GM19035 (cell line): ENCODE results near the gene CCSER2.
"Not testable (repeated sequence)": the region's sequence is repeated elsewhere in the genome, so short reads cannot be mapped to it uniquely, and the experiment has no call there.

Experiments used
- ATAC-seq: cut with Tn5 transposase; IDR thresholded peaks from one replicate; pipeline ENCODE4 v1.9.1; 2021; ENCODE audit not compliant: unreplicated experiment

Gene CCSER2

DNA sequence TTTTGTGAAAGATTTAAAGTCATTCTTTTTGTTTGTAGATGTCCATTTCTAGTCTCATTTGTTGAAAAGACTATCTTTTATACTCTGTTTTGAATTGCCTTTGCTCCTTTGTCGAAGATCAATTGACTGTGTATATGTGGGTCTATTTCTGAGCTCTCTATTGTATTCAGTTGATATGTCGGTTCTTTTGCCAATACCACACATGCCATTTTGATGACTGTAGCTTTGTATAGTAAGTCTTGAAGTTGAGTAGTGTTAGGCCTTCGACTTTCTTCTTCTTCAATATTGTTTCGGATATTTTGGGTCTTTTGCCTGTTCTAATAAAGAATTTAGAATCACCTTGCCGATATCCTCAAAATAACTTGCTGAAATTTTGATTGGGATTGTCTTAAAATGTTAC, 104.5 kb downstream of the CCSER2 start:
- ATAC-seq, result no peak

DNA sequence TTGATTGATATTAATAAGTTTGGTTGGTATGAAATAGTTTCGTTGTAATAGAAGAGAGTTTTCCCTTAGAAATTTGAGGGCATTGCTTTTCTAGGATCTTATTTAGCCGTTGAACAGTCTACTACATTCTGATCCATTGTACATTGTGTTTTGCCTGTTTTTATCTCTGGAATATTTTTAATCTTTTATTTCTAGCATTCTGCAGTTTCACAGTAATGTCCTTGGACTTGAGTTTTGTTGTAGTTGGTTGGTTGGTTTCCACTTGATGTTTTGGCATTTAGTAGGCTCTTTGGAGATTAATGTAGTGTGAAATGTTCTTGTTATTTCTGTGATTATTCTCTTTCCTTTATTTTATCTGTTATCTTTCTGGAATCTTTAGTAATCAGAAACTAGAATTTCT, 112.4 kb downstream of the CCSER2 start:
- ATAC-seq, result no peak

DNA sequence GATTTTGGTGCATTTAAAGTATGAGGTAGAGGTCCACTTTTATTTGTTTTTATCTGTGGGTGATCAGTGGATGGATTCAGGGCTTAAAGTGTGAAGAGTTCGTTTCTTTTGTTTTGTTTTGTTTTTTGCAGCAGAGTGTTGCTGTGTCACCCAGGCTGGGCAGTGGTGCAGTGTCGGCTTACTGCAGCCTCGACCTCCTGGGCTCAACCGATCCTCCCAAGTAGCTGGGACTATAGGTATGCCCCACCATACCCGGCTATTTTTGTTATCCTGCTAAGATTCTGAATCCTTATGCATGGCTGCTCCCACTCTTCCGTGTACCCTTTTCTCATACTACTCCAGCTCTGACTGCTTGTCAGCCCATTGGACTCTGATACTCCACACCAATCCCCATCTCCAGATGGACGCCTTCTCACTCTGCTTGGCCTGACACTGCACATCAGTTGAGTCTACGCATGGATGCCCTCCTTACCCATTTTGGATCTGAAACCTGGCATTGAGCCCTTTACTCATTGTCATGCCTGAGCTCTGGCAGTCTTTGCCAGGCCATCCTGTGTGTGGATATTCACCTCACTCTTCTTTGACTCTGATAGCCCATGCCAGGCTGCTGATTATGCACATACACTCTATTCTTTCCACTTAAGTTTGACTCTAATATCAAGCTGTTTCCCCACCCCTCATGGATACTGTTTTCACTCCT, 119.5 kb downstream of the CCSER2 start:
- ATAC-seq, result no peak

DNA sequence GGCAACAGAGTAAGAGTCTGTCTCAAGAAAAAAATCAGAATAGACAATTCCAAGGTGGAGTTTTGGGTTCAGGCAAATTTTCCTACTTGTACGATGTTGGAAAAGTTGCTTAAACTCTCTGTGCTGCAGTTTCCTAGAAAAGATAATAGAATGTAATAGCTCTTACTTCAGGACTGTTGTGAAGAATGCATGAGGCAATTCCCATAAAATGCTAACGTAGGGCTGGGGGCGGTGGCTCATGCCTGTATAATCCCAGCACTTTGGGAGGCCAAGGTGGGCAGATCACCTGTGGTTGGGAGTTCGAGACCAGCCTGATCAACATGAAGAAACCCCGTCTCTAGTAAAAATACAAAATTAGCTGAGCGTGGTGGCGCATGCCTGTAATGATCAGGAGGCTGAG, 121.0 kb downstream of the CCSER2 start:
- not testable (repeated sequence) for ATAC-seq

DNA sequence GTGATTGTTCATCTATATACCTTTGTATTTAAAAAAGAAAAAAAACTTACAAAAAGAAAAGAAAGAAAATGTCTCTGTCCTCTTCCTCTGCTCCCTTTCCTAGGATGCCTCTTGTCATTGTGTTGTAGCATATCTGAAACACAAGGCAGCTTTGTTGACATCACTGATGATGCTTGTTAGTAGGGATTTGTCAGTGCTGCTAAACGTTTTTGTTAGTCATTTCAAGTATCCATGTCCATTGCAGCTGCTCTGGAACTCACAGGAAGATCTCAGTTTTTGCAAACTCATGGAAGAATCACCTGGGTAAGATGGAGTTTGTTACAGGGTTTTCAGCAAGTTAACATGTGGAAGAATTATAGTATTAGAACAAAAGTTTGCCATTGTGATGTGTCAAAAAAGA, 123.6 kb downstream of the CCSER2 start:
- ATAC-seq, result no peak

DNA sequence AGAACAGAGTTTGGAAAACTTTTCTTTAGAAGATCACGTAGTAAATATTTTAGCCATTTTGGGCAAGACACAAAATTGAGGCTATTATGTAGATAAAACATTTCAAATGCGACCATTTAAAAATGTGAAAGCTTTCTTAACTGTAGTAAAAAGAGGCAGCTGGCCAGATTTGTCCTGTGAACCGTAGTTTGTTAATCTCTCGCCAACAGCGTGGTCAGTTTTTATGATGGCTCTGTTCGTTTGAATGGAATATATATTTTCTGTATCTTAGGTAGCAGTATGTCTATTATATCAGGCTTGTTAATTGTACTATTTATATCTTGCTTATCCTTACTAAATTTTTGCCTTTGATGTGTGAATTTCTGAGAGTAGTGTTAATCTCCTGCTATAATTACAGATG, 124.9 kb downstream of the CCSER2 start:
- ATAC-seq, result no peak

DNA sequence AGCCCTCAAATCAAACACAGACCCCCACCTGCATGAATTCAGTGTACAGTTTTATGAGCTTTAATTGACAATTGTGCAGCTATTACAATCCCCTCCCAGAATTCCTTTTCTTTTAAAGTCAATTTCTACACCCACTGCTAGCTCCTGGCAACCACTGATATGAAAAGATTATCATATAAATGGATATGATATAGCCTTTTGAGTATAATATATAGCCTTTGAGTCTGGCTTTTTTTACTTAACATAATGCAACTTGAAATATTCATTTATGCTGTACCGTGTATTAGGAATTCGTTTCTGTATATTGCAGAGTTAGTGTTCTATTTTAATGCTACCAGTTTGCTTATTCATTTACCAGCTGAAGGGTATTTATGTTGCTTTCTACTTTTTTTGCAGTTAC, 127.7 kb downstream of the CCSER2 start:
- no peak for ATAC-seq

DNA sequence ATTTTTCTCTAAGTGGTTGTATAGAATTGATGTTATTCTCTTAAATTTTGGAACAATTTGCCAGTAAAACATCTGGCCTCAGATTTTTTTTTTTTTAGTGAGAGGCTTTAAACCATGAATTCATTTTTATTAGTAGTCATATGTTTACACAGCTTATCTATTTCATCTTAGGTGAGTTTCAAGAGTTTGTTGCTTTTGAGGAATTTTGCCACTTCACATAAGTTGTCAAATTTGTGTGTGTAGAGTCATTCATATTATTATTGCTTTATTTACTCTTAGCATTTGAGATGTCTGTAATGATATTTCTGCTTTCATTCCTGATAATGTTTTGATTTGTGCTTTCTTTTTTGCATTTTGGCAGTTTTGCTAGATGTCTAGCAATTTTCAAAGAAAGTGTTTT, 132.1 kb downstream of the CCSER2 start:
- no peak for ATAC-seq

DNA sequence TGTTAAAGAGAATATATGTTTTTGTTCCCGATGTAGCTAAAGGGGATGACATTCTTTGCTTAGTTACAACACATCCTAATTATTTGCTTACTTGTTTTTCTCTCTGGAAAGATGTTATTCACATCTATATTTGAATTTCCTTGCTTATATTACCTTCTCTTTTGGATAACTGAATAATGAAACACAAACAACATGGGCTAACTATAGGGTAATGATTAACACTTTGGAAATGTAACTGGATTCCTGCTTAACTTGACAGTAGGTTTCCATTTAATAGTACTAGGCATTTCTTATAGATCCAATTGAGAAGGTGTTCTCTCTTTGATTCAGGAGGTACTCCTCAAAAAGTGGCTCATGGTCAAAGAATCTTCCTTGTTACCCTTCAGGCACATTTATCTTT, 141.1 kb downstream of the CCSER2 start:
- no peak for ATAC-seq

DNA sequence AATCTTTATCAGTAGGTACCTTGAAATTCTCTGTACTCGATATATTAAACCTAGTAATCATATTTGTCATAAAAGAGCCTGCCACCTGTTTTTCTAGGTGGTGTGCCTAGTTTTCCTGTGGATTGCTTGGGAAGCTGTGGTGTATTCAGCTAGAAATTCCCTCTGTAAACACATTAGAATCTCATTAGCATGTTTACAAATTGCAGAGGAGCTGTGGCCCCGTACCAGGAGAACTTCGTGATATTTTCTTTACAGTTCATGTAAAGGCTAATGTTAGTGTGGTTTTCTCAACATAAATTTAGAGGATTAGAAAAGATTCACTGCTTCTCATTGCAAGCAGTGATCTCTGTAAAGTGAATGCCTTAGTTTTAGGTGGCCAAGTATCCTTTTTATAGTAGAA, 144.7 kb downstream of the CCSER2 start:
- ATAC-seq, result no peak

DNA sequence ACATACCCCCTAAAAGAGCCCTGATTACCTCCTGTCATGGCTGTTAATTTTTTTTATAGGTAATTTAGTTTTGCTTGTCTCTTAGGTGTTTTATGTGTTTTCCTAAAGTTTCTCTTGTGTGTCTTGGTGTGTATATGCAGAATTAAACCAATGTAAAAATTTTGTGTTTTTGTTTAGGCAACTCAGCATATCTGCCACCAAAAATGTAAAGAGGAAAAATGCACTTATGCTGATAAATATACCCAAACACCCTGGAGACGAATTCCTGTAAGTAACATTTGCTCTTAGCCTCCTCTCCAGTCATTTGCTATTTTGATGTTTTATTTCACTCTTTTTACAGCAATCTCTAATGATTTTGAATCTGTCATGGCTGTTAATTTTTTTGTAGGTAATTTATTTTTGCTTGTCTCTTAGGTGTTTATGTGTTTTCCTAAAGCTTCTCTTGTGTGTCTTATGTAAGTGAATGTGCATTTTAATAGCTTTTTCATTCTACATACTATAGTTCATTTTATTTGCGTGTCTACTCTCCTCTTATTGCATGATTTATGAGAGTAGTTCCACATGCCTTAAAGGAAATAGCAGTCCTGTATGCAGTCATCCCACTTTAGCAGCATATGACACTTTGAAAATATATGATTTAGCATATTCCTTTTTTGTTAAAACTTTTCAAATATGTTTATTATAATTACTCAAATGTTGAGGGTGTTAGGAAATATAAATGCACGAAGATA, 149.2 kb downstream of the CCSER2 start:
- no peak for ATAC-seq

DNA sequence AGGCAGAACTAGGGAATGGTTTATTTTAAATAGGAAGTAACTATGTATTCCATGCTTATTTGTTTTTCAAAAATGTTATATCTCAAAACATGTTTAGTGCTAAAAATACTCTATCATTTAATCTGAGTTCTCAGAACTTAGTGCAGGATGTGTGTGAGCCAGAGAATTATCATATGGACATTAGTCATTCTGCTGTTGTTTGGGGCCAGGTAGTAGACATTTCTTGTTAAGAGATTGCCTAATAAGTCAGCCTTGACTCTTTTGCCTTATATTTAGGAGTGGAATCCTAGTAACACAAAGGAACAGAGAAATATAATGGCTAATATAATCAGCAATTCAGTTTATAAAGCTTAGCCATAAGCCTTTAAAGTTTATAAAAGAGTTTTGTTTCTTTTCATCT, 149.8 kb downstream of the CCSER2 start:
- ATAC-seq, result no peak

DNA sequence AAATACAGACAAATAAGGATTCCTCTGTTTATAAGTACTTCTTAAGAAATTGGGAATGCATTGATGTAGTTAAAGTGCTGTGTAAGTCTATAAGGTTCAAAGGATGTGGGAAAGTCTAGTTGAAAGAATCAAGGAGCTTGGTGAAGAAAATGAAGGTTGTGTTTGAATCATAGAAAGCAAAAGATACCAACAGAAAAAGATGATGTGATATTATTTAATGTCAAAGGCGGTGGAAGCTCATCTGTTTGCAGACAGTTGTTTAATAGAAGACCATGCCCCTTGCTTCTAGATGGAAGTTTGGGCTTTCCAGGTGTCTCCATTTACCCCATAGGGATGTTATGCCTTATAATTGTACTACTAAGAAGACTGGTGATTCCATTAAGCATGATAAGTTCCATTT, 150.3 kb downstream of the CCSER2 start:
- ATAC-seq, result no peak

DNA sequence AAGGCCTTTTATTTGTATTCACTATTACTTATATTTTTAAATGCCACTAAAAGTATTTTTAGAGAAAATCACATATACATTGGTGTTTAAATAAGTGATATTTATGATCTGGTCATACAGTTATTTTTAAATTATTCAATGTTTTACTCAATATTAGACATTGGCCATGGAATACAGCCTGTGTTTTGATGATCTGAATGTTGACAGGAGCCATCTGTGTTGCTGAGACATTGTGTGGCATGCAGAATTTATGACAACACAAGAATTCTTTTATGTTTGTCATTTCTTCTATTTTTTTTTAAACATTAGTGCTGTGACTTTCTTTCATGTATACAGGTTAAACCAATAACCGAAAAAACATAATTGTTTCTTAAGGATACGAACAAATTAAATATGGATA, 156.2 kb downstream of the CCSER2 start:
- no peak for ATAC-seq

DNA sequence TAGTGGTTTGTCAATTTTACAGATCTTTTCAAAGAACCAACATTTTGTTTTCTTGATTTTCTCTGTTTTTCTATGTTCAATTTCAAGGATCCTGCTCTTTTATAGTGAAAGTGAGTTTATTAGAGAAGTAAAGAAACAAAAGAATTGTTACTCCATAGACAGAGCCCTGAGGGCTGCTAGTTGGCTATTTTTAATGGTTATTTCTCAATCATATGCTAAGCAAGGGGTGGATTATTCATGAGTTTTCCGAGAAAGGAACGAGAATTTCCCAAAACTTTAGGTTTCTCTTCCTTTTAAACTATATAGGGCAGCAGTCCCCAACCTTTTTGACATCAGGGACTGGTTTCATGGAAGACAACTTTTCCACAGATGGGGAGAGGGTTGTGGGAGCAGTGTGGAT, 165.0 kb downstream of the CCSER2 start:
- no peak for ATAC-seq

DNA sequence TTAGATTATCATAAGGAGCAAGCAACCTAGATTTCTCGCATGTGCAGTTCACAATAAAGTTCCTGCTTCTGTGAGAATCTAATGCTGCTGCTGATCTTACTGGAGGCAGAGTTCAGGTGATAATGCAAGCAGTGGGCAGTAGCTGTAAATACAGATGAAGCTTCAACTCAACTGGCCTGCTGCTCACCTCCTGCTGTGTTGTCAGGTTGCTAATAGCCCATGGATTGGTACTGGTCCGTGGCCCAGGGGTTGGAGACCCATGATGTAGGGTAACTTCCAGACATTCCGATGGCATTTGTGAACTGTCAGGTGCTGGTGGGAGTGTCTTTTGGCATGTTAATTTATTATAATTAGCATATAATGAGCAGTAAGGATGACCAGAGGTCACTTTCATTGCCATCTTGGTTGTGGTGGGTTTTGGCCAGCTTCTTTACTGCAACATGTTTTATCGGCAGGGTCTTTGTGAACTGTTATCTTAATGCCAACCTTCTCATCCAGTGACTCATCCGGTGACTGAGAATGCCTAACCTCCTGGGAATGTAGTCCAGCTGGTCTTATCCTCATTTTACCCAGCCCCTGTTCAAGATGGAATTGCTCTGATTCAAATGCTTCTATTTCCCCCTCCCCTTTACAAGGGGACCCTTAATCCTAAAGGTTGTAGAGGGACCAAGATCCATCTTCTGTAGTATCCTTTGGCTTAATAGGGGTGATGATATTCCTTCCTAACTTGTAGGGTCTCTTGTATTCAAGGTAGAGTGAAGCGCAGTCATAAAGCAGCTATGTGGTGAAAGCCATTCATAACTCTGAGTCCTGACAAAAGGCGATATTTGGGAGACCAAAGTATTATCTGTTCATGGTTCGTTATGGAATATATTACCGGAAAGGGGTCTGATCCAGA, 165.8 kb downstream of the CCSER2 start:
- no peak for ATAC-seq

DNA sequence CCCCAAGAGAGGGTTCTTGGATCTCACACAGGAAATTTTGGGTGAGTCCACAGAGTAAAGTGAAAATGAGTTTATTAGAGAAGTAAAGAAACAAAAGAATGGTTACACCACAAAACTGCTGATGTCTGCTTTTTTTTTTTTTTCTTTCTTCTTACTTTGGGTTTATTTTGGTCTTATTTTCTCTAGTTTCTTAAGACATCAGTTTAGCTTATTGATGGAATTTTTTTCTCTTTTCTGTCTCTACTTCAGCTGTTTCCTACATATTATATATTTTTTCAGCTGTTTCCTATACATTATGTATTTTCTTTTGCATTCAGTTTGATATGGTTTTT, 166.4 kb downstream of the CCSER2 start:
- ATAC-seq, result no peak

DNA sequence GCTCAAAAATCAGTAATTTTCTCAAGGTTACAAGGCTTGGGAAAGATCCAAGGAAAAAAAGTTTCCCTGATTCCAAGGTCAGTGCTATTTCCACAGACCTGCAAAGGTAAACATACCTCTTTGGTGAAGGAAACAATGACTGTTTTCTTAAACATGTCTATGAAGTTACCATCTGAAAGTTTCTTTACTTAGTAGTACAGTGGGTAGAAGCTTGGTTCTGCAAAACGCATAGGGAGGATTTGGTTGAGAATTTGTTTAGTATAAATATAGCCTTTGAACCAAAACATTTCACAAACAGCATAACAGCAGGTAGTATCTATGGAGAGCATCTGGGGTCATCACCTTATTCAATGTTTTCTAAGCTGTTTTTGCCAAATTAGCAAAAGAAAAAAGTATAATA, 169.6 kb downstream of the CCSER2 start:
- no peak for ATAC-seq

DNA sequence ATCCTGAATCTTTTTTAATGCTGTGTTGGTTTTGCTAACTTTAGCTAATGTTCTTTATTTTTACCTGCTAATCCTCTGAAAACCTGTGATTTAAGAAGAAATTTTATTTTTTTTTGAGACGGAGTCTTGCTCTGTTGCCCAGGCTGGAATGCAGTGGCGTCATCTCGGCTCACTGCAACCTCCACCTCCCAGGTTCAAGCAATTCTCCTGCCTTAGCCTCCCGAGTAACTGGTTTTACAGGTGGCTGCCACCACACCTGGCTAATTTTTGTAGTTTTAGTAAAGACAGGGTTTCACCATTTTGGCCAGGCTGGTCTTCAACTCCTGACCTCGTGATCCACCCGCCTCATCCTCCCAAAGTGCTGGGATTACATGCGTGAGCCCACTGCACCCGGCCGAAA, 170.7 kb downstream of the CCSER2 start:
- not testable (repeated sequence) for ATAC-seq

DNA sequence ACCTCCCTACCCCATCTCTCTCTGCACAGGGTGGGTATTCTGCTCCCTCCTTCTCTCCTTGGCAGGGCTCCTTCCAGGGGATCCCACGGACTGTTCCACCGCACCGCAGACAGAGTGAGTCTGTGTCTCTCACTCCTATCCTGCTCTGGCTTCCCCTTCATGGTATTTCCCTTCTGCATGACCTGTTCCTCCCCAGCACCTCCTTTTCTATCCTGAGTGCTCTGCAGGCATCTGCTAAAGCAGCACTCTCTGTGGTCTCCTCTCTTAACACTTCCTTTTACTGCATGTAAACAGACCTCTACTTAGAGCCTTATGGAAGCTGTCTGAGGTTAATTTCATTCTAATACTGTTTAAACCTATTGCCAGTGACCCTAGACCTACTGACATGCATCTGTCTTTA, 171.5 kb downstream of the CCSER2 start:
- ATAC-seq, result no peak

DNA sequence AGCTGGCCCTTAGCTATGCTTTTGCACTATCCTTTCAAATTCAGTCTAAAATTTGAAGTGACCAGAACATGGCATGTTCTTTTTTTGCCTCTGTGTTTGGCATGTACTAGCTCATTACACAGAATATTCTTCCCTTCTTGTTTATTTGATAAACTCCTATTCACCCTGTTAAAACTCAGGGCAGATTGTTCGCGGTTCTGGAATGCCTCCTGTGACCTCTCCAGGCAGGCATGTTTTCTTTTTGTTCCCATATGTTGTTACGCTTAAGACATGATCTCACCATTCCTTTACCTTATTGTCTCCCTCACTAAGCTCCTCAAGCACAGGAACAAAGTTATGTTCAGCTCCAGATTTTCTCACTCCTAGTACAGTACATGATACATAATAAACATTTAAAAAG, 181.7 kb downstream of the CCSER2 start:
- no peak for ATAC-seq

DNA sequence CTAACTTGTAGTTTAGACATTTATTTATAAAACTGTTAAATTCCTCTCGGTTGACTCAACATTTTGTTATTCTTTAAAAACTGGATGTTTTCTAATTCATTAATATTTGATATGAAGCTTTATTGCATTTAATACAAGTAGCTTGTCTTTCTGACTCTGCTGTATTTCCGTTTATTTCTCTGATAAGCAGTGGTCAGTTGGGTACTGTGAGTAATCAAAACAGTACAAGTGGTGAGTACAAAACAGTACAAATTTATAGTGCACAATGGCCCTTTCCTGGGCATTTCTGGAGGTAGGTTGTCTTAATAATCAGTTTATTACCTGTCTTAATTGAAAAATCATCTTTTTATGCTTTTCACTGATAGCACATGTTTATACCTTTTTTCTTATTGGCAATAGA, 182.7 kb downstream of the CCSER2 start:
- ATAC-seq, result no peak
